KOPT-K1 (cell line): Measurements from ENCODE around the gene HEY2.
"Not testable (repeated sequence)": the region's sequence is repeated elsewhere in the genome, so short reads cannot be mapped to it uniquely, and the experiment has no call there.

Experiments
- H3K27ac ChIP-seq: fragments of 200-600 bp; sonication (generic); 2 replicates; pipeline ENCODE4 v1.5.1; 2016; ENCODE audit warnings: antibody characterized with exemption, mild to moderate bottlenecking, low read depth, low read length; ENCODE audit not compliant: poor library complexity, severe bottlenecking
- H3K36me3 ChIP-seq: fragments of 200-600 bp; sonication (generic); 2 replicates; pipeline ENCODE4 v1.5.1; 2017; ENCODE audit warnings: antibody characterized with exemption, mild to moderate bottlenecking, low read length, moderate library complexity; ENCODE audit not compliant: insufficient read depth
- H3K9me3 ChIP-seq: fragments of 200-600 bp; sonication (generic); 2 replicates; pipeline ENCODE4 v1.5.1; 2017; ENCODE audit warnings: antibody characterized with exemption, low read length, mild to moderate bottlenecking; ENCODE audit not compliant: insufficient read depth, poor library complexity, severe bottlenecking

The HEY2 gene

DNA sequence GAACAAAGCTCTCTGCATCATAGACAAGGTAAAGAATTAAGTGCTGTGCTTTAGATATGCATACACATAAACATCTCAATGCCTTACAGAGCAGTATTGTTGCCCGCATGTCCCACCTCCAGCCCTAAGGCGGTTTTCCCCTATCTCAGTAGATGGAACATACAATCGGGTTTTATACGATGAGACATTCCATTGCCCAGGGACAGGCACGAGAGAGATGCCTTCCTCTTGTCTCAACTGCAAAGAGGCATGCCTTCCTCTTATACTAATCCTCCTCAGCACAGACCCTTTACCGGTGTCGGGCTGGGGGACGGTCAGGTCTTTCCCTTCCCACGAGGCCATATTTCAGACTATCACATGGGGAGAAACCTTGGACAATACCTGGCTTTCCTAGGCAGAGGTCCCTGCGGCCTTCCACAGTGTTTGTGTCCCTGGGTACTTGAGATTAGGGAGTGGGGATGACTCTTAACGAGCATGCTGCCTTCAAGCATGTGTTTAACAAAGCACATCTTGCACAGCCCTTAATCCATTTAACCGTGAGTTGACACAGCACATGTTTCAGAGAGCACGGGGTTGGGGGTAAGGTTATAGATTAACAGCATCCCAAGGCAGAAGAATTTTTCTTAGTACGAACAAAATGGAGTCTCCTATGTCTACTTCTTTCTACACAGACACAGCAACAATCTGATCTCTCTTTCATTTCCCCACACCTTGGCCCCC lies 26.8 kb downstream of the HEY2 start:
- H3K9me3 ChIP-seq, H3K27ac ChIP-seq, H3K36me3 ChIP-seq: not testable (repeated sequence)

DNA sequence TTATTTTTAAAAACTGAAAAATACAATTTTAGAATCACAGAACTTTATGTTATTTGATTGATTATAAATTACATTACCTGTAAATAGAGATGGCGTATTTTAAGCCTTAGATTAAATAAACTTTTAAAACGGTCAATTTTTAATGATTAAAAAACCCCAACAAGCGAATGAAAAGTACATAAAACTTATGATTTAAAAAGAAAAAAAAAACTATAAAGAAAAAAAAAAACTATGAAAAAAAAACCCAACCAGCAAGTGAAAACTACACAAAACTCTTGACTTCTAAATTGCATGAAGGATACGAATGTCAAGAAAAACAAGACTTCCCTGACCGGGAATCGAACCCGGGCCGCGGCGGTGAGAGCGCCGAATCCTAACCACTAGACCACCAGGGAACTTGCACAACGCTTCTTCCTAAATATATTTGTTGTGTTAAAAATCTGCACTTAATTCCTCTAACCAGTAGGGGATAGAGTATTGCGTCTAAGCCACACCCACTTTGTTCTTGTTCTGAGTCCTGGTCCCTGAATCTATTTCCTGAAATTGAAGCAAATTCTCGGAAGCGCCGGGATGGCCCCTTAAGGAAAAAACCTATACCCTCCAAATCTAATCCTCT lies 30.6 kb downstream of the HEY2 start:
- Histone ChIP-seq H3K27ac (peak overlapping the region; percentile 68), H3K36me3 (no peaks in the 10 kb centered on the region)

DNA sequence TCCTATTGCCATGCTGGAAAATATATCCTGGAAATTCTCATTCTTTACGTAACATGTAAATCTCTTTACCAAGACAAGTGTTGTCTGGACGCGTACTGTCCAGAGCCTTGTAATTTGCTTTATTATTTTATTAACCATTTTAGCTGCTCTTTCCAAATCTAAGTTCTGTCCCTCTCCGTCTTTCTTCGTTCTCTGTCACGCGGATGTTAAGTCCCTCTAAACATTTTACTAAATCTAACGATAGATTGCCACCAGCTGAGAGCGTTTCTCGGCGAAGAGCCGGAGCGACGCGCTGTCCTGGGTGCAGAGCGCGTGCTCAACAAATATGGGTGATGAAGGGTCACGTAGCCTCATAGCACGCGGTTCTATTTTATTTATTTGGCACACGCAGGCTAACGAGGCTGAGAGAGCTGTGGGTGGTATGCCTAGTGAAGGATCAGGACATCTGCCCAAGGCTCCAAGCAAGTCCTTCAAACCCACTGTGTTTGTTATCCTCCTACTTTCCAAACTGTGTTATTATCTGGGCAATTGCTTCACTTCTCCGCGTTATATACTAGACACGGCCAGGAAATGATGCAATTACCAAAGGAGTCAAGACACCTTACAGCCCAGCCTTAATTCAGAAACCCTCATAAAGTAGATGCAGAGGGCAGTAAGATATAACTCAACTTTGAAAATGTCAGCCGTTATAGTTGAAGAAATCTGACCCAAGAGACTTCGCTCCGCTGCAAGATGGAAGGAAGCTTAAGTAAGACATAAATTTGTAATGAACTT lies 31.3 kb downstream of the HEY2 start:
- H3K27ac ChIP-seq, result peak overlapping the region; percentile 68
- no peaks in the 10 kb centered on the region for H3K36me3 ChIP-seq
- no peaks in the 10 kb centered on the region for H3K9me3 ChIP-seq

More for the DNA sequence above, 30.6 kb downstream of the HEY2 start:
- H3K9me3 ChIP-seq, result no peaks in the 10 kb centered on the region

DNA sequence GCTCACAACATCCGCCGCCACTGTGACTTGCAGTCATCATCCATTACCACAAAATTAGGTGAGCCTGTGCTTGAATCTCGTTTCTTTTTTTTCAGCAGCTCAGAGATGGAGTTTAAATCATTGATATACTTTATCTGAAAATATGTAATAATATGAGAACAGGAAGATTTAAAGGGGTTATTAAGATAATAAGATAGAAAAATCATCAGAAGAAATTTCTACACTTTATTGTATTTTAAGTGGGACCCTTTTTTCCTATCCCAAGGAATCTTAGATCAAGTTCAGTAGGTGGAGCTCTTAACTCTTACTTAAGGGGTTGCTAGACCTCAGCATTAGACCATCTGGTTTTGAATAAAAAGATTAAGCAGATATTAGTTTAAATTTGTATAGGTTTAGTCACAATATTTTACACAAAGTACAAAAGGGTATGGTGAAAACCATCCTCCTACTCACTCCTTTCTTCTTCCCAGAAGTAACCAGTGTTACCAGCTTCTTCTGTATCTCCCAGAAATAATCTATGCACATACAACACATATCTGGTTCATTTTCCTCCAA lies 32.0 kb downstream of the HEY2 start:
- Histone ChIP-seq H3K9me3 (no peaks in the 10 kb centered on the region), H3K27ac (peak overlapping the region; percentile 68), H3K36me3 (no peaks in the 10 kb centered on the region)

DNA sequence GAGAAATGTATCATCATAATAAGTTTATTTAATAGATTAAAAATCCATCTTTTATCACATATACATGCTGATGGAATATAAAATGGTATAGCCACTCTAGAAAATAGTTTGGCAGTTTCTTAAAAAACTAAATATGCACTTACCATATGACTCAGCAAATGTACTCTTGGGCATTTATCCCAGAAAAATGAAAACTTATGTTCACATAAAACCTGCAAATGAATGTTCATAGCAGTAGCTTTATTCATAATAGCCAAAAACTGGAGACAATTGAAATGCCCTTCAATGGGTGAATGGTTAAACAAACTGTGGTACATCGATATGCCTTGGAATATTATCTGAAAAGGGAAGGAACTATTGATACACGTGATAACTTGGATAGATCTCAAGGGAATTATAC lies 34.9 kb downstream of the HEY2 start:
- no peaks in the 10 kb centered on the region for H3K9me3 ChIP-seq
- no peak overlapping the region for H3K27ac ChIP-seq
- H3K36me3 ChIP-seq, result no peaks in the 10 kb centered on the region

DNA sequence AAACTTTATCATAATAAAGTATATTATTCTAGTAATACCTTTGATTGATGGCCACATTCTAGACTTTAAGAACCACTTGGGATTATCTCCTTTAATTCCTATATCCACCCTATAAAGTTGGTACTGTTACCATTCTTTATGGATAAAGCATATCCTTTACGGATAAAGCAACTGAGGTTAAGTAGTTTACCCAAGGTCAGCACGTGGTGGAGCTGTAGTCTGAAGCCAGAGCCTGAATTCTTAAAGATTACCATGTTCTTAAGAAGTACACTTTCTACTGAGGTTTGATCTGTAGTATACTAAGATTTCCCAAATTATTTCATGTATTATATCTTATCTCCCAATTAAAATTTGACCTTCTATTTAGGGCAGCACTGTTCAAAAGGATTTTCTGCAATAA lies 38.4 kb downstream of the HEY2 start:
- Histone ChIP-seq H3K27ac (no peak overlapping the region), H3K36me3 (no peaks in the 10 kb centered on the region), H3K9me3 (no peaks in the 10 kb centered on the region)

DNA sequence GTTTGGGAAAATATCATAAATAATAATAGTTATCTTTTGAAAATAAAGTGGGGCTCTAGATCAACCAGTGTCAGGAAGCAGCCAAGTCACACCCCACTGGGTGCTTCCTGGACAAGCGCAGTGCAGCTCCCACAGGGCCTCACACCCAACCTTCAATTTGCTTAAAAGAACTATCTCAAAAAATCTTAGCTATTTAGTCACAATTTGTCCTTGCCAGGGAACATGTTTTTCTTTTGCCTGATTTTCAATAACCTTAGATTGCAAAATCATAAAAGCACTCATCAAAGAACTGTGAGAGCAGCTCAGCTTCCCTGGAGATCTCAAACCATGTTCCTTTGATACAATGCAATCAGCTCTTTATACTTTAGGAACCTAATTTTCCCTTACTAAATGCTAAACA lies 39.7 kb downstream of the HEY2 start:
- H3K36me3 ChIP-seq, result no peaks in the 10 kb centered on the region
- H3K27ac ChIP-seq, result peak overlapping the region; percentile 82
- no peaks in the 10 kb centered on the region for H3K9me3 ChIP-seq

DNA sequence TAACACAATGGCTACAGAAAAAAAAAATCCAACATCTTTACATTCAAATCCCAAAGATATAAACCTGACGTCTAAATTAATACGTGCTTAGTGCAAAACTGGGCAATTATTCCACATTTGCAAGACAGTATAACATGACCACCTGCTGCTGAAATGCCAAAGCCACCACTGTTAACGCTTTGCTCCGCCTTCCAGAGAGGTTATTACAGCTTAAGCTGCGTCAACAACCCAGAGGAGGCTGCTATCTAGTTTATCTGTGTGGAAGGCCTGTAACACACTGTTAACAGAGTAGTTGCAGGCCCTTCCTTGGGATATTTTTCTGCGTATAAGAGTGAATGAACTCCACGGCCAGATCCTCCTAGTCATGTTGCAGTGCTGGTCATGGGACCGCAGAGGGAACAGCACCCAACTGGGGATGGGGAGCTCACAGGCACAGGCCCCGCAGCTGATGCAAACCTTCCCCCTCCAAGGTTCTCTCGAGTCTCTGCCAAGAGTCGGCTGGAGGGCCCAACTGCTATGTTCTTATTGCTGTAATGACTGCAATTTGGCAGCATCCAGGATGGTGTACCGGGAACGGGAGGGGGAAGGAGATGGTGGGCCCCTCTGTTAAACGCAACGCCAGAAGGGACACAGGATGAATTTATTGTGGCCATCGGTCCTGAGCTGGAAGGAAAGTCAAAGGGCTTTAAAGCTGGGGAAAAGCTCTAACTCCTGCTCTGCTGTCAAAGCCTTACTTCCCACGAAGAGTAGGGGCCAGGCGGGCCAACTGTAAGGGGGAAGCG lies 40.3 kb downstream of the HEY2 start:
- Histone ChIP-seq H3K9me3 (no peaks in the 10 kb centered on the region), H3K27ac (peak overlapping the region; percentile 82), H3K36me3 (no peaks in the 10 kb centered on the region)

DNA sequence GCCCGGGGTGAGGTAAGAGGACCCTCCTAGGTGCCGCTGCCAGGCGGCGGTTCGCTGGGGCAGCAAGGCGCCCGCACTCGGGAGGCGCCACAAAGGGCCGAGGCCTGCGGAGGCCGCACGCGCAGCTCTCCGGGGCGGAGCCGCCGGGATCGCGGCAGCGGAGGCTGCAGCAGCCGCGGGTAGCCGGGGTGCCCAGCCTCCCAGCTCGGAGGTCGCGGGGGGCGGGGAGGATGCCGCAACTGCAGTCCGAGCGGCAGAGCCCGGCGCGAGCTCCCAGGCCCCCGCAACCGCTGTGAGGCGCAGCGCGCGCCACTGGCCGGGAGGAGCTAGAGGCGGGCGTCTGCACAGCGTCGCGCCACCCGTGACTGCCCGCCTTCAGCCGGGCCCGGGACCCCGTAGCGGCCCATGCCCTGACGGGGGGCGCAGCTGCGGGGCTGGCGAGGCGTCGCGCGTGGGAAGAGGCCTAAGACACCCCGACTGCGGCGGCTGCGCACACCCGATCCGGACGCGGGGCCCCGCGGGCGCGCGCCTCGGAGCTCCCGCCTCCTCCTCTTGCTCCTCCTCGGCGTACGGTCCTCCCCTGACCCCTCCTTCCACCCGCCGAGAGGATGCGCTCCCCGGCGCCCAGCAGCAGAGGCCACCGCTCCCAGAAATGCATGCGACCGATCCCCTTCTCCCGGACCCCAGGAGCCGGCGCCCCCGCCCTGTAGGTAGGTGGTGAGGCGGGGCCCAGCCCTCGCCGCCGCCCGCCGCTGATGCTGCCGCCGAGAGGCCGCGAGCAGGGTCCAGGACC lies 41.1 kb downstream of the HEY2 start, which contains the start of gene NCOA7:
Gene NCOA7, plus strand, starts transcription at position 603 of the 793 bp plus-strand sequence. CDS start 24,395 bp downstream, outside the sequence.
- no peaks in the 10 kb centered on the region for H3K9me3 ChIP-seq
- H3K27ac ChIP-seq, result peak within 1 kb of the TSS; percentile 82
- H3K36me3 ChIP-seq, result no peaks in the 10 kb centered on the region

DNA sequence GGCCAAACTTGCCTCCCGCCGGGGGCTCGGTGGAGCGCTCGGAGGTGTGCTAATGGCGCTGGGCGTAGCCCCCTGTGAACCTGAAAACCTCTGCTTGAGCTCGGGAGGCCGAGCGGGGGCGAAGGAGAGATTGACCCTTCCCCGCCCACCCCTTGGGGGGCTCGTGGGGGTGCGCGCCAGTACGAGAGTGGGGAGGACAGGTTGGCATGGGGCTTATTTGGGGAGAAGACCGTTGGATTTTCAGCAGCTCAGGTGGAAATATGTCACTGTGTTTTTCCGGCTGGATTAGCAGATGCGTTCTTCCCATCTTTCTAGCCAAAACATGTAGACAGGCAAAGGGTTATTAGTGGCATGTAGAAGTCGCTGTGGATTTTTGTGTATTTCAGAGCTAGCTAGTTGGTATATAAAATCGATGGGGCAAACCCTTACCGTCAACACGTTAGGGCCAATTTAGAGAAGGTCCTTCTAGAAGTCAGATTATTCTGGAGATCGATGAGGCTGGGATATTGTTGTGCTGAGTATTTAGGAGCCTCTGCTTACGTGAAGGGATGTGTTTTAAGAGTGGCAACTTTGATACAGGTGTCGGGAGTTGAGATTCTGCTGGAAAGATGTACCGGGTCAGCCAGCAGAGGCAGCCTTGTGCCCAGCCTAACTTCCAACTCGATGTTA lies 41.9 kb downstream of the HEY2 start:
- no peaks in the 10 kb centered on the region for H3K9me3 ChIP-seq
- H3K27ac ChIP-seq, result peak overlapping the region; percentile 82
- H3K36me3 ChIP-seq, result no peaks in the 10 kb centered on the region; the same call in 1 of the 2 replicates

DNA sequence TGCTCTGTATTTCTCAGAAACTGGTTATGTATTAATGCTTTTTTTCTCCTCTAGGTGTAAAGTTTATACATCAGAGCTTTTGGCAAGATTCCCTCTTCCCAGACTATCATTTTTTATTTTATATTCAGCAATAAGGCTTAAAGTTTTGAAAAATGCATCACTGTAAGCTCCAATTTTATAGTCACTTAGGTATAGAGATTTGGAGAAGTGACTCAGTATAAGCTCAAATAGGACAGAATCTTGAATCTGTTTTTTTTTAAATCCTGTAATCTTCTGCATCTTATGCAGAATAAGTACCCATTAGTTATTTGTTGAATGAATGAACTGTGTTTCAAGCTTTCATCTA lies 42.4 kb downstream of the HEY2 start:
- peaks cover 2% of the 10 kb centered on the region; the same call in 1 of the 2 replicates for H3K36me3 ChIP-seq
- H3K27ac ChIP-seq, result peak overlapping the region; percentile 82
- H3K9me3 ChIP-seq, result no peaks in the 10 kb centered on the region

DNA sequence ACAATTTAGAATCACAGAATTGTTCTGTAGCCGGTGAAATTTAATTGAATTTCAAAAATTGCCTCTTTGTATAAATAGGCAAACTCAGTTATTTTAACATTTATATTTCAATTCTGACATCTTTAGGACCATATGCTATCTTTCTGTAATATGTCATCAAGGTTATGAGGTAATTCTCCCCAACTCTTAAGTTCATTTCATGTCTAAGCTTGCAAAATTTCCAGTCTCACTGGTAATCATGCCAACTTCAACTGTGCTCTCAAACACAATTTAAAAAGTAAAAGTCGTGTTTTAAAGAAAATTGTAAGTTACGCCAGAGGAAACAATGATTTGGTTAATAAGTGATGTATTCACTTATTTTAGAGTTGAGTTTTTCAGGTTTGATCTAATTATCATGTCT lies 42.7 kb downstream of the HEY2 start:
- Histone ChIP-seq H3K27ac (no peak overlapping the region), H3K36me3 (peaks cover 5% of the 10 kb centered on the region; the same call in 1 of the 2 replicates), H3K9me3 (no peaks in the 10 kb centered on the region)

DNA sequence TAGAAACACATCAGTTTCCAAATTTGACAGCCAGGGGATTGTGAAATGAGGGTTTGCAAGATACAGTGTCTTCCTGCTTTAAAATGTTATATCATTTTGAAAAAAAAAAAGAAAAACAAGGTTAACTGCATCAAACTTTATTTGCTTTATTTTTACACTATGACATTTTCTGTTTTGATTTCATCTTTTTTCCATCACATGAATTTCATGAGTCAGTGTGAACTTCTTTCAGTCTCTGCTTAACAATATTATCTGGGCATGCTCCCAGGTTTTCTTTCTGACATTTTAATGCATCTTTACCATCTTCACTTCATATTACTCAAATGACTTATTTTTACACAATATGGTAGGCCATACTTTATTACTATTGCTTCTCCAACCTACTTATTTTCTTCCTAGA lies 43.2 kb downstream of the HEY2 start:
- H3K36me3 ChIP-seq, result peaks cover 5% of the 10 kb centered on the region; the same call in 1 of the 2 replicates
- no peaks in the 10 kb centered on the region for H3K9me3 ChIP-seq

More for the DNA sequence above, 43.2 kb downstream of the HEY2 start:
- H3K27ac ChIP-seq, result no peak overlapping the region
